Measurements from ENCODE around the gene ZNF678. TPM values are rescaled to one million over a fixed set of nuclear protein-coding genes. Genes with fewer than 3 reads are reported as not detected.

The ZNF678 gene
- polyA plus RNA-seq, 1 of the 3 experiments (the other 2 are of a cell fraction) = 1.3 TPM

GRCh38 chr1:227545361-227545760 lies 18.0 kb upstream of the ZNF678 start (continued):
- no peak for TF ChIP-seq TAF1 (IDR thresholded peaks at IDR 0.05; ENCODE audit: borderline replicate concordance, low read depth, low read length)
- TF ChIP-seq NRF1 (IDR thresholded peaks at IDR 0.05; ENCODE audit: low read depth, low read length) = no peak
- no peak for TF ChIP-seq FOXM1 (IDR thresholded peaks at IDR 0.05; ENCODE audit: low read depth)

- Histone ChIP-seq H3F3A (replicated peaks; ENCODE audit: insufficient read depth) (no peaks in the 10 kb centered on the region), H3K27me3 (ENCODE audit: insufficient read depth) (no peaks in the 10 kb centered on the region), H3K4me1 (ENCODE audit: control insufficient read depth in 1 of 2, insufficient read depth in 2 of 2, low read depth in 1 of 2, low read length in 1 of 2) (peaks cover 0 to 14% of the 10 kb centered on the region in 2 experiments; a peak in 3 of 4 replicates), H2AFZ (ENCODE audit: low read depth) (no peak overlapping the region), H3K4me3 (ENCODE audit: low read depth in 2 of 2, low read length in 1 of 2) (no peak overlapping the region), H3K36me3 (replicated peaks in 1 of 2; ENCODE audit: control insufficient read depth in 1 of 2, insufficient read depth in 2 of 2, low read length in 1 of 2) (no peaks in the 10 kb centered on the region), H3K4me2 (no peak overlapping the region), H3K79me2 (ENCODE audit: insufficient read depth) (no peaks in the 10 kb centered on the region), H3K27ac (ENCODE audit: low read depth in 2 of 2, low read length in 1 of 2) (no peak overlapping the region), H4K20me1 (ENCODE audit: insufficient read depth) (no peaks in the 10 kb centered on the region), H3K9ac (no peak overlapping the region), H3K9me2 (no peaks in the 10 kb centered on the region), H3K9me3 (no peaks in the 10 kb centered on the region)
- ChIA-PET CTCF (interaction anchor here (1.1 to 1.6 kb wide), 2 partner anchors 12 to 31 kb away, joined by 3 read pairs; no protein-coding TSS in a partner anchor), POLR2A (no interaction called here)
- no peak for TF ChIP-seq JUND (IDR thresholded peaks at IDR 0.05)
- no peak for TF ChIP-seq SMC3 (IDR thresholded peaks at IDR 0.05; ENCODE audit: low read depth, low read length)
- no peak for TF ChIP-seq CTCF (IDR thresholded peaks at IDR 0.05)
- TF ChIP-seq RAD21 (IDR thresholded peaks at IDR 0.05; ENCODE audit: low read length) = no peak
- TF ChIP-seq NRF1 (IDR thresholded peaks at IDR 0.05; ENCODE audit: low read depth, low read length) = no peak
- no peak for TF ChIP-seq USF1 (IDR thresholded peaks at IDR 0.05; ENCODE audit: borderline replicate concordance, low read depth)
- WGBS (ENCODE audit: low lambda C conversion rate) = 60% methylated on average over 1 of the region's 5 CpGs
- no peak for DNase-seq
Observed at GRCh38 chr1:227546059-227546458, 17.3 kb upstream of the ZNF678 start.

- Histone ChIP-seq H3K79me2 (ENCODE audit: insufficient read depth) (no peaks in the 10 kb centered on the region), H3K4me2 (no peak overlapping the region), H2AFZ (ENCODE audit: low read depth) (no peak overlapping the region), H3K27me3 (ENCODE audit: insufficient read depth) (no peaks in the 10 kb centered on the region), H3K36me3 (replicated peaks in 1 of 2; ENCODE audit: control insufficient read depth in 1 of 2, insufficient read depth in 2 of 2, low read length in 1 of 2) (no peaks in the 10 kb centered on the region), H3F3A (replicated peaks; ENCODE audit: insufficient read depth) (no peaks in the 10 kb centered on the region), H3K4me1 (ENCODE audit: control insufficient read depth in 1 of 2, insufficient read depth in 2 of 2, low read depth in 1 of 2, low read length in 1 of 2) (peaks cover 0 to 7% of the 10 kb centered on the region in 2 experiments; a peak in 3 of 4 replicates), H3K4me3 (ENCODE audit: low read depth in 2 of 2, low read length in 1 of 2) (no peak overlapping the region), H4K20me1 (ENCODE audit: insufficient read depth) (no peaks in the 10 kb centered on the region), H3K27ac (ENCODE audit: low read depth in 2 of 2, low read length in 1 of 2) (no peak overlapping the region), H3K9ac (no peak overlapping the region), H3K9me2 (no peaks in the 10 kb centered on the region), H3K9me3 (0 out of 2 replicates have a peak, but pooled peaks cover 3% of the 10 kb centered on the region)
- TF ChIP-seq SMC3 (IDR thresholded peaks at IDR 0.05; ENCODE audit: low read depth, low read length) (no peak), JUND (IDR thresholded peaks at IDR 0.05) (no peak), REST (IDR thresholded peaks at IDR 0.05; ENCODE audit: low read depth, low read length) (no peak), RFX5 (IDR thresholded peaks at IDR 0.05; ENCODE audit: low read length) (no peak), NRF1 (IDR thresholded peaks at IDR 0.05; ENCODE audit: low read depth, low read length) (no peak), PBX3 (IDR thresholded peaks at IDR 0.05) (no peak), CHD2 (IDR thresholded peaks at IDR 0.05; ENCODE audit: low read length, partially characterized antibody) (no peak), ZBTB33 (IDR thresholded peaks at IDR 0.05; ENCODE audit: borderline replicate concordance, low read depth) (no peak)
- ChIA-PET POLR2A (no interaction called here), CTCF (no interaction called here)
- WGBS (ENCODE audit: low lambda C conversion rate) = no CpG with 5 or more reads among the region's 8 CpGs
- DNase-seq = no peak
Observed at GRCh38 chr1:227546598-227547309, 16.6 kb upstream of the ZNF678 start.

Data from SK-N-SH (cell line).